ACC112 (cell line): ENCODE data around the gene FURIN.
A peak's percentile ranks its signal among the peaks of the same experiment; 100 is the strongest.
"Not testable (repeated sequence)": the region's sequence is repeated elsewhere in the genome, so short reads cannot be mapped to it uniquely, and the experiment has no call there.

Source experiments
- H2AFZ ChIP-seq: fragments of 200-600 bp; sonication (generic); one replicate; pipeline ENCODE4 v1.6.0; 2017; ENCODE audit warnings: antibody characterized with exemption, low read length; ENCODE audit not compliant: unreplicated experiment
- H3K27ac ChIP-seq: fragments of 200-600 bp; sonication (generic); 2 replicates; pipeline ENCODE4 v1.5.1; 2014; ENCODE audit warnings: low read depth, mild to moderate bottlenecking, antibody characterized with exemption, low read length, moderate library complexity
- H3K27me3 ChIP-seq: fragments of 200-600 bp; sonication (generic); 2 replicates; pipeline ENCODE4 v1.6.1; 2014; ENCODE audit warnings: mild to moderate bottlenecking, antibody characterized with exemption, low read length, moderate library complexity, mixed read lengths; ENCODE audit not compliant: insufficient read depth
- H3K36me3 ChIP-seq: fragments of 200-600 bp; sonication (generic); 2 replicates; pipeline ENCODE4 v1.6.1; 2016; ENCODE audit warnings: mild to moderate bottlenecking, antibody characterized with exemption, low read length, moderate library complexity, mixed read lengths; ENCODE audit not compliant: insufficient read depth
- H3K4me1 ChIP-seq: fragments of 200-600 bp; sonication (generic); one replicate; pipeline ENCODE4 v1.6.1; 2016; ENCODE audit warnings: low read length, mixed read lengths; ENCODE audit not compliant: insufficient read depth, unreplicated experiment, control insufficient read depth
- H3K4me3 ChIP-seq: fragments of 200-600 bp; sonication (generic); 2 replicates; pipeline ENCODE4 v1.5.1; 2014; ENCODE audit warnings: mild to moderate bottlenecking, low read depth, low read length
- H3K79me2 ChIP-seq: fragments of 200-600 bp; sonication (generic); one replicate; pipeline ENCODE4 v1.6.0; 2016; ENCODE audit warnings: low read length; ENCODE audit not compliant: control insufficient read depth, unreplicated experiment, insufficient read depth

FURIN gene

DNA sequence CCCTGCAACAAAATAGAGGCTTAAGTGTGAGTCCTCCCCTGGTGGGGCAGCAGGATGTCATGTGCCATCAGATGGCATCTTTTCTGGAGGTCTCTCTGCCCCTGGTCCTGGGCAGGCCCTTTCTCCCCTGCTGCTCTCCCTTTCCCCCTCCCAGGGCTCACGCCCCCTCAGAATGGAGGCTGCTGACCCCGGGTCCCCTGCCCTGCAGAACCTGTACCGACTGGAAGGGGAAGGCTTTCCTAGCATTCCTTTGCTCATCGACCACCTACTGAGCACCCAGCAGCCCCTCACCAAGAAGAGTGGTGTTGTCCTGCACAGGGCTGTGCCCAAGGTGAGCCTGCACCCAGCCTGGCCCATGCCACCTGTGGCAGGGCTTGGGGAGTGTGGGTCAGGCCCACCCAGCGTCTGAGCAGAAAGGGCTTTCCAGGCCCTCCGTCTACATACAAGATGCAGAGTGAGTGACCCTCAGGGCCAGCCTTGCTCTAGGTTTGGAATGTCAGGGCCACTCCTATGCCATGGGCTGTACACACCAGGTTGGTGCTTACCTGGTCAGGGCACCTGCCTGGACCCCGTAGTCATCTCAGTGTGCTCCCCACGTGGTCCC, 23.1 kb downstream of the FURIN start:
- no peak overlapping the region for H2AFZ ChIP-seq
- no peak overlapping the region for H3K4me3 ChIP-seq
- H3K36me3 ChIP-seq: no peaks in the 10 kb centered on the region
- H3K27ac ChIP-seq: no peak overlapping the region
- no peaks in the 10 kb centered on the region for H3K79me2 ChIP-seq
- peaks cover 1% of the 10 kb centered on the region for H3K4me1 ChIP-seq
- no peaks in the 10 kb centered on the region for H3K27me3 ChIP-seq

DNA sequence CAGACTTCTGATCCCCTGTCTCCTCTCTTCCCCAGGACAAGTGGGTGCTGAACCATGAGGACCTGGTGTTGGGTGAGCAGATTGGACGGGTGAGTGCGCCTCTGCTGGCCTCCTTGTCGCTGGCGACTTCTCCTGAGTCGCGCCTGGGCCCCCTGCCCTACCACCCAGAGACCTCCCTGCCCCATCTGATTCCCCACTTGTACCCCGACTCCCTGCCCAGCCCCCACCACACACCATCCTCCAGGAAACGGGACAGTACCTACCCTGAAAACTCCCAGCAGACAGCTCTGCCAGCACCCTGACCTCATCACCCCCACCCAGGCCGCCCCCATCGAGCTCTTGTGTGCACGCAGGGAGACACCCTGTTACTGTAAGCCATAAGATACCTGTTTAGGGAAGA, 23.6 kb downstream of the FURIN start:
- Histone ChIP-seq H3K27ac (no peak overlapping the region), H3K36me3 (no peaks in the 10 kb centered on the region), H3K4me3 (no peak overlapping the region), H3K79me2 (no peaks in the 10 kb centered on the region), H3K27me3 (no peaks in the 10 kb centered on the region), H2AFZ (no peak overlapping the region), H3K4me1 (no peaks in the 10 kb centered on the region)

DNA sequence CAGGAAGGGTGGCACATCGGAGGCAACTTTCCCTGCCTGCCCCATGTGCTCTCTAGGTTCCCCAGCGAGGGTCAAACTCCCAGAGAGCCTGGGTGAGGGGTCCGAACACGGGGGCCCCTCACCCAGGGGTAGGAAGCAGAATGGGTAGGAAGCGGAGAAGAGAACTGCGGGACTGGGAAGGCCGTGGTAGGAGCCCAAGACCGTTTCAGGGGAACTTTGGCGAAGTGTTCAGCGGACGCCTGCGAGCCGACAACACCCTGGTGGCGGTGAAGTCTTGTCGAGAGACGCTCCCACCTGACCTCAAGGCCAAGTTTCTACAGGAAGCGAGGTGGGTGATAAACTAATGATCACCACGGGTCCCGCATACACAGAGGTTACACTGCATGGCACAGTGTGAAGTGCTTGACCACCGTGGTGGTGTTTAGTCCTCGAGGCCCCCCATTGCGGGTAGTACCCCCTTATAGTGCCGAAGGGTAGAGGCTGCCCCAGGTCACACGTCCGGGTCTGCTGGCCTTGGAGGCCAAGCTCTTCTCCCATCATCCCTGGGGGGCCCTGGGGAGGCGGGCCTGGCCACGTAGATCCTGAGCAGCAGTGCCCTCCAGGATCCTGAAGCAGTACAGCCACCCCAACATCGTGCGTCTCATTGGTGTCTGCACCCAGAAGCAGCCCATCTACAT, 24.2 kb downstream of the FURIN start:
- no peak overlapping the region for H3K27ac ChIP-seq

DNA sequence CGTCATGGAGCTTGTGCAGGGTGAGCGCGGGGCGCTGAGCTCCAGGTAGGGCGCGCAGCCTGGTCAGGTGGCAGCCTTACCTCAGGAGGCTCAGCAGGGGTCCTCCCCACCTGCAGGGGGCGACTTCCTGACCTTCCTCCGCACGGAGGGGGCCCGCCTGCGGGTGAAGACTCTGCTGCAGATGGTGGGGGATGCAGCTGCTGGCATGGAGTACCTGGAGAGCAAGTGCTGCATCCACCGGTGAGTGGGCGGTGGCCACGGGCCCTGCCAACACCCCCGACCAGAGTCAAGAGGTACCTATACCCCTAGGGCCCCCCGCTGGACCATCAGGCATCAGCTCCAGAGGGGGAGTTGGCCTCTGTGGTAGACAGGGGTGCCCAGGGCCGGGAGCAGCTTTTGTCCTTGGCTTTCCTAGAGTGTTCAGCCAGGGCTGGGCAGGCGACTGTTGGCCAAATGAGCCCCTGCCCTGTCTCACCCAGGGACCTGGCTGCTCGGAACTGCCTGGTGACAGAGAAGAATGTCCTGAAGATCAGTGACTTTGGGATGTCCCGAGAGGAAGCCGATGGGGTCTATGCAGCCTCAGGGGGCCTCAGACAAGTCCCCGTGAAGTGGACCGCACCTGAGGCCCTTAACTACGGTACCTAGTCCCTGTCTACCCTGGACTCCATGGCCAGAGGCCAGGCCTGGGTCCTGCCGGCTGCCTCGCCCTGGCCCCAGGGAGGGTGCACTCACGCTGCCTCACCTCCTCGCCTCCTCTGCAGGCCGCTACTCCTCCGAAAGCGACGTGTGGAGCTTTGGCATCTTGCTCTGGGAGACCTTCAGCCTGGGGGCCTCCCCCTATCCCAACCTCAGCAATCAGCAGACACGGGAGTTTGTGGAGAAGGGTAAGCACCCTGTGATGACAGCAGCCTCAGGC, 25.0 kb downstream of the FURIN start:
- Histone ChIP-seq H3K79me2 (no peaks in the 10 kb centered on the region), H3K4me3 (no peak overlapping the region), H3K27ac (no peak overlapping the region), H3K36me3 (no peaks in the 10 kb centered on the region), H3K27me3 (no peaks in the 10 kb centered on the region), H3K4me1 (no peaks in the 10 kb centered on the region), H2AFZ (no peak overlapping the region)

More for the DNA sequence above, 24.2 kb downstream of the FURIN start:
- H2AFZ ChIP-seq: no peak overlapping the region
- H3K4me1 ChIP-seq: no peaks in the 10 kb centered on the region
- H3K36me3 ChIP-seq: no peaks in the 10 kb centered on the region
- no peaks in the 10 kb centered on the region for H3K27me3 ChIP-seq
- no peaks in the 10 kb centered on the region for H3K79me2 ChIP-seq
- H3K4me3 ChIP-seq: no peak overlapping the region

DNA sequence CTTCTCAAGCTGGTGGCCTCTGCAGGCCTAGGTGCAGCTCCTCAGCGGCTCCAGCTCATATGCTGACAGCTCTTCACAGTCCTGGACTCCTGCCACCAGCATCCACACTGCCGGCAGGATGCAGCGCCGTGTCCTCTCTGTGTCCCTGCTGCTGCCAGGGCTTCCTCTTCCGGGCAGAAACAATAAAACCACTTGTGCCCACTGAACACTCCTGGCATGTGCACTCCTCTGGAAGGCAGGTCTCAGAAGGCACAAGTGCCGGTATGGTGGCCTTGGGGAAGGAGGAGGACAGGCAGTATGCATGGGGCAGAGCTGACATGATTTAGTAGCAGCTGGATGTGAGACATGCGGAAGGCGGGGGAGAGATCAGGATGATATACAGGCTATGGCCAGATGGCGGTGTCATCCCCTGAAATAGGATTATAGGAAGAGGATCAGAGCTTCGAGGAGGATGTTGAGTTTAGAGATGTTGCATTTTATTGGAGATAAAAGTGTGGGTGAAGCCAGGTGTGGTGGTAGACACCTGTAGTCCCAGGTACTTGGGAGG, 27.3 kb downstream of the FURIN start:
- Histone ChIP-seq H3K27ac (no peak overlapping the region), H3K36me3 (no peaks in the 10 kb centered on the region)

DNA sequence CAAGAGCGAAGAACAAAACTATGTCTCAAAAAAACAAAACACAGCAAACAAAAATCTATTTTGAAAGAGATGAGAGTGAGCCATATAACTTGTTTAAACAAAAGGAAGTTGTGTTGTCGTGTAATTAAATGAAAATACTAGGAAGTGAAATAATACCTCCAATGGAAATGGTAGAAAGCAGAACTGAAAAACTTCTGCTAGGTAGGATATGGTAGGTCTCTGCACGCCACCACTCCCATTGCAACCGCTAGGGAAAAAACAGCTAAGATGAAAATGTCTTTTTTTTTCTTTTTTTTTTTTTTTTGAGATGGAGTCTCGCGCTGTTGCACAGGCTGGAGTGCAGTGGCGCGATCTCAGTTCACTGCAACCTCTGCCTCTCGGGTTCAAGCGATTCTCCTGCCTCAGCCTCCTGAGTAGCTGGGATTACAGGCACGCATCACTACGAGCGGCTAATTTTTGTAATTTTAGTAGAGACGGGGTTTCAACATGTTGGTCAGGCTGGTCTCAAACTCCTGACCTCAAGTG, 28.8 kb downstream of the FURIN start:
- H3K36me3 ChIP-seq, H3K79me2 ChIP-seq, H3K27me3 ChIP-seq, H3K4me1 ChIP-seq, H2AFZ ChIP-seq, H3K27ac ChIP-seq, H3K4me3 ChIP-seq: not testable (repeated sequence)

More for the DNA sequence above, 27.3 kb downstream of the FURIN start:
- Histone ChIP-seq H3K4me1 (no peaks in the 10 kb centered on the region), H3K4me3 (no peak overlapping the region), H3K27me3 (no peaks in the 10 kb centered on the region), H3K79me2 (no peaks in the 10 kb centered on the region), H2AFZ (no peak overlapping the region)

DNA sequence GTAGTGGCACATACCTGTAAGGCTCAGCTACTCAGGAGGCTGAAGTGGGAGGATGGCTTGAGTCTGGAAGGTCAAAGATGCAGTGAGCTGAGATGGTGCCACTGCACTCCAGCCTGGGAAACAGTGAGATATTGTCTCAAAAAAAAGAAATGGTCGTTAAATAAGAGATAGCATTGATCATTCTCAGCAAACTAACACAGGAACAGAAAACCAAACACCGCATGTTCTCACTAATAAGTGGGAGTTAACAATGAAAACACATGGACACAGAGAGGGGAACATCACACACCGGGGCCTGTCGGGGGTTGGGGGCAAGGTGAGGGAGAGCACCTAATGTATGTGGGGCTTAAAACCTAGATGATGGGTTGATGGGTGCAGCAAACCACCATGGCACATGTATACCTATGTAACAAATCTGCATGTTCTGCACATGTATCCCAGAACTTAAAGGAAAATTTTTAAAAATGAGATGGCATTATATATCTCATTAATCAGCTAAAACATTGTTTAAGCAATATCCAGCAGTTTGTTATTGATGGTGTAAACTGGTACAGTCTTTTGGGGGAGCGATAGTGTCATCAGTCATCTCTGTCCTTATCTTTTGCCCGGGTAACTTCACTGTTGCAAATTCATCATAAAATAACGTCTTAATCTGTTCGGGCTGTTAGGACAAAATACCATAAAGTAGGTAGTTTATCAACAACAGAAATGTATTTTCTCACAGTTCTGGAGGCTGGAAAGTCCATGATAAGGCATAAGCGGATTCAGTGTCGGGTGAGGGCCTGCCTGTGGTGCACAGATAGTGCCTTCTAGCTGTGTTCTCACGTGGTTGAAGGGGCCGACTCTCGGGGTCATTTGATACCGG, 33.0 kb downstream of the FURIN start:
- no peaks in the 10 kb centered on the region for H3K79me2 ChIP-seq
- H3K4me1 ChIP-seq: peaks cover 4% of the 10 kb centered on the region
- peak overlapping the region; percentile 34 for H2AFZ ChIP-seq
- H3K4me3 ChIP-seq: peak overlapping the region; percentile 83
- H3K27me3 ChIP-seq: no peaks in the 10 kb centered on the region
- no peaks in the 10 kb centered on the region for H3K36me3 ChIP-seq
- no peak overlapping the region for H3K27ac ChIP-seq

DNA sequence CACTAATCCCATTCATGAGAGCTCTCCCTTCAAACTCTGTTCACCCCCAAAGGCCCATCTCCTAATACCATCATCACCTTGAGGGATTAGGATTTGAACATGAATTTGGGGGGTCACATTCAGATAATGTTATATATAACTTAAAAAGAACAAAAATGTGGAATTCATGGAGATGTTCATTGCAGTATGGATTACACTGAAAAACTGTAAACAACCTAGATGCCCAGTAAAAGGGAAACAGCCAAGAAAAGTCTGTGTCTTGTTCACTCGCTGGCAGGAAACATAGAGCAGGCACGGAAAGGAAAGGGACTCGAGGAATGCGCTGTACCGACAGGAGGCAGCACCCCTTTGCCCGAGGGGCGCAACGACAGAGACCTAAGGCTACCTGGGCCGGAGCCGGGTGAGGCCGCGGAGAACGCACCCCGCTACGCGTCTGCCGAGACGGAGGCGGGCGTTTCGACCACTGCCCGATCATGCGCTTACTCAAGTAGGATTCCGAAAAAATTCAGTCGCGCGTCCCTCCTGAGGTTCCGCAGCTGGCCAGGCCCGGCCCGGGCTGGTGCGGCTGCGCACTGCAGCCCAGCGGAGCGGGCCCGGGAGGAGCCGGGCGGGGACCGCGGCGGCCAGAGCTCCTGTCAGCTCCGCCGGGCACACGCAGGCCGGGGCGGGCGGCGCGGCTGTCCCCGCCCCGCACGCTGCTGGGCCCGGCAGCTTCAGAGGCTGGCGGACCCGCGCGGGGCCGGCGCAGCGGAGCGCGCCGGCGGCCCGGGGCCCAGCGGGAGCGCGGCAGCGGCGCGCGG, 33.9 kb downstream of the FURIN start:
- no peaks in the 10 kb centered on the region for H3K79me2 ChIP-seq
- no peaks in the 10 kb centered on the region for H3K36me3 ChIP-seq
- H3K4me1 ChIP-seq: peaks cover 4% of the 10 kb centered on the region
- H3K4me3 ChIP-seq: peak overlapping the region; percentile 87
- peak overlapping the region; percentile 34 for H2AFZ ChIP-seq
- H3K27ac ChIP-seq: no peak overlapping the region
- no peaks in the 10 kb centered on the region for H3K27me3 ChIP-seq

DNA sequence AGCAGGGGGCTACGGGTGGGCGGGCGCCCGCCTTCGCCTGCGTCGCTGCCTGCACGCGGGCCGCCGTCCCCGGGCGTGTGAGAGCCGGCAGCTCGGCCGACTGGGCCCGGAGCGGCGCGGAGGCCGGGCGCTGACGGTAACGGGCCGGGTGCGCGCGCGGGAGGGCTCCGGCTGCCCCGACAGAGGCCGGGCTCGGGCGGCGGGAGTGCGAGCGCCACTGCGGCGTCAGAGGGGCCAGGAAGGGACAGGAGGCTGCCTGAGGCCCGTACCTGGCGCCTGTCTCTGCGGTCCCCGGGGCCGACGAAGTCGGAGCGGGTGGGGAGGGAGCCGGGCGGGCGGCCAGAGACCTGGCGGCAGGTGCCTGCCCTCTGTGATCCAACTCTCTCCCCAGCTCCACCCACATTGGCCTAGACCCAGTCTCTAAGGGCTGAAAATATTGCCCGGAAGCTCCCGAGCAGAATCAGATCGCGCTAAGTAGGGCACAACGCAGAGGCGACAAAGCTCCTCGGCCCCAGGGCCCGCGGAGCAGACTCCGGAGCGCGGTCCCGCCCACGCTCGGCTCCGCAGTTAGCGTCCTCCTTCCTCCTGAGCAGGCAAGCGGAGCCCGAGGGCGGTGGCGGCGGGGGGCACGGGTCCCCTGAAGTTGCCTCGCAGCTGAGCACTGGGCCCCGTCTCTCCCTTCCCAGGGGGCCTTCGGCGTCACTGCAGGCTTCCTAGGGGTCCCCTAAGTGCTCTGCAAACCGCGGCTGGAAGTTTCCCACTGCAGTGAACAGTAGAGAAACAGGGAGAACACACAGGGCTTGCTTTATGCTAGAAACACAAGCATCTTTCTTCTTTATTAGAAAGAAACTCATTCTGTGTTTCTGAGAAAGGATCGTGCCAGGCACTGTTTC, 34.7 kb downstream of the FURIN start, which contains the start of gene MAN2A2:
Gene MAN2A2 (plus strand): TSS at position 463 of the 893 bp plus-strand sequence. CDS start 906 bp downstream, outside the sequence.
- H2AFZ ChIP-seq: peak within 1 kb of the TSS; percentile 78
- H3K36me3 ChIP-seq: no peaks in the 10 kb centered on the region
- no peaks in the 10 kb centered on the region for H3K27me3 ChIP-seq
- H3K4me1 ChIP-seq: peaks cover 4% of the 10 kb centered on the region
- no peak within 1 kb of the TSS for H3K27ac ChIP-seq
- H3K4me3 ChIP-seq: peak within 1 kb of the TSS; percentile 87
- no peaks in the 10 kb centered on the region for H3K79me2 ChIP-seq
